GM18868 (cell line): ENCODE data around the gene PDE4DIP.
"Not testable (repeated sequence)": the region's sequence is repeated elsewhere in the genome, so short reads cannot be mapped to it uniquely, and the experiment has no call there.

Experiments used
- ATAC-seq: cut with Tn5 transposase; IDR thresholded peaks from one replicate; pipeline ENCODE4 v1.9.1; 2021; ENCODE audit warnings: mild to moderate bottlenecking, moderate library complexity; ENCODE audit not compliant: unreplicated experiment

Gene PDE4DIP

DNA sequence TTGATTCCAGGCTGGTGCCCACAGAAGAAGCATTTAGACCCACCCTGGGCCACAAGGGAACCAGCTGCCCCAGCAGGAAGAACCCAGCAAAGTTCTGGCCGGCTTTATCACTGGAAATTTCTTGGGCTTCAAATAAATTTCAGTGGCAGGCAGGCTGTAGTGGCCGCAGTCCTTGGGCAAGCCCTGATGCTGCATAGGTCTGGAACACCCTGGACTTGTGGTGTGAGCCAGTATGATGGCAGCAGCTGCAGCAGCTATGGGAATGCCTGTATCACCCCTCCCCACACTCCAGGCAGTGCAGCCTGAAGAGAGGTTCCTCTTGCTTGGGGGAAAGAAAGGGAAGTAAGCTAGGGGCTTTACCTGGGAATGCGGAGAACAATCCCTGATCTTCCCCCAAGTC, 189.7 kb downstream of the PDE4DIP start:
- not testable (repeated sequence) for ATAC-seq

- ATAC-seq = not testable (repeated sequence)
Observed at GRCh38 chr1:149043056-149043455, 198.8 kb downstream of the PDE4DIP start.

- ATAC-seq = not testable (repeated sequence)
Observed at GRCh38 chr1:149064611-149065010, 220.4 kb downstream of the PDE4DIP start.

DNA sequence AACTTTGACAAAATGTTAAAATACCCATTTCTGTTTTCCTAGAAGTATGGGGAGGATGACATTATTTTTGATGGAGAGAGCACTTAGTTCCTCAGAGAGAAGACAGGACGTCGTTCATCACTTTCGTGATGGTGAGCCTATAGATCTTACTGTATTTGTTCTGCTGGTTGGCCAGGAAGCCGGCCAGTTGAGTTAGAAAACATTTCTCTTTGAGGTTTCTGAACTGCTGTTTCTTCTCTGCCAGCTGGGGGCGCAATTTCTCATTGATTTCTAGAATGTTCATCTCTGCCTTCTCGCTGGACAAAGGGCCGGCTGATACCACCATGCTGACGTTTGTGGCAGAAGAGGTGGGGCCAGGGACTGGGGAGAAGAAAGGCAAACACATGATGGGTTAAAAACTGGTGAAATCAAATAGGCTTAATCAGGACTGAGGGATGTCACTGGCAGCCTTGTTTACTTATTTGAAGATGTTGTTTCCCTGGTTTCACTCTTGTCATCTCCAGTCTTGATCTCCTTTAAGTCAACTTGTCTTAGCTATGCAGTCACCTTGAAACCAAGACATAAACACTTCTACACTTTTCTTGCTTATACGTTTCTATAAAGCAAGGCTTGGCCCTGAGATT, 231.4 kb downstream of the PDE4DIP start:
- ATAC-seq = not testable (repeated sequence)
